Brain pericyte (primary cell): Measurements from ENCODE around the gene MOCOS.

Experiments used
- DNase-seq: peaks from one replicate; pipeline ENCODE4 v3.0.0-alpha.2; 2012; ENCODE audit warnings: low read depth, low spot score

The MOCOS gene

GRCh38 chr18:36303211-36303844 lies 116.0 kb downstream of the MOCOS start:
- DNase-seq = no peak

GRCh38 chr18:36304723-36305122 lies 117.4 kb downstream of the MOCOS start:
- no peak for DNase-seq

- no peak for DNase-seq
Measured at GRCh38 chr18:36305375-36305774, 118.1 kb downstream of the MOCOS start.

DNA sequence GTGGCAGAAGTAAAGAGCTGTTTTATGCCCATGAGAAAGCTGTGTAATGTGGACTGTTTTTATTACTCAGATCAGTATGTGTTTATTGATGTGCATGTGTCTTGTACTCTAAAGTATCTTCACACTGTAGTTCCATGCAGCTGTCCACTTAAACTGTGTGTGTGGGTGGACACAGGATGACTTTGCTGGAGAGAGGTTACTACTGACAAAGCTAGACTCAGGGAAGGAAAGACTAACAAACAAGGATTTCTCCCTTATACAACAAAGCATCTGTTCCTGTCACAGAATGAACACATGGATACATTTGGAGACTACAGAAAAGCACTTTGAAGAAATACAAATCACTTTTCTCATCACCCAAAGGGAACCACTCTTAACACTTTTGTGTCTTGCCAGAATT lies 120.2 kb downstream of the MOCOS start:
- DNase-seq = no peak

- DNase-seq = no peak
Measured at GRCh38 chr18:36308711-36309435, 121.6 kb downstream of the MOCOS start.

GRCh38 chr18:36309436-36310391 lies 122.4 kb downstream of the MOCOS start:
- DNase-seq = no peak

GRCh38 chr18:36311026-36311570 lies 123.8 kb downstream of the MOCOS start:
- DNase-seq = no peak

DNA sequence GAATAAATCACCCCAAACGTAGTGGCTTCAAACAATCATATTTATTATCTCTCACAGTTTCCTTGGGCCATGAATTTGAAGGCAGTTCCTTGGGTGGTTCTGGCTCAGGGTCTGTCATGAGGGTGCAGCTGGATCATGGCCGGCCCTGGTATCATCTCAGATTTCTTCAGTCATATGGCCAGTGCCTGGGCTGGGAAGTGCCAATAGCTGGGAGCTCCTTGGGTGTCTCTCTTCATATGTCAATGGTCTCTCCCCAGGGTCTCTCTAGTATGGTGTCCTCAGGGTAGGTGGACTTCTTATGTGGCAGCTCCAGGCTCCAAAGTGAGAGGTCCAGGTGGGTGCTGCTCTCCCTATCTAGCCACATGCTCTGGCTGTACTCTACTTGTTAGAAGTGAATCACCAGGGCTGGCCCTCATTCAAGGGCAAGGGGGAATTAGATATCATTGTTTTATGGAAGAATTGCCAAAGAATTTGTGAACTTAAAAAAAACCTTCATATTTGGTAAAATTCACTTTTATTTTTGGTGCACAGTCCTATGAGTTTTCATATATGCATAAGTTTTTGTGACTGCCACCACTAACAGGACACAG lies 125.6 kb downstream of the MOCOS start:
- DNase-seq = no peak

- no peak for DNase-seq
Measured at GRCh38 chr18:36314098-36314497, 126.8 kb downstream of the MOCOS start.

GRCh38 chr18:36314754-36315153 lies 127.5 kb downstream of the MOCOS start:
- DNase-seq = no peak

GRCh38 chr18:36315736-36316135 lies 128.4 kb downstream of the MOCOS start:
- DNase-seq = no peak

DNA sequence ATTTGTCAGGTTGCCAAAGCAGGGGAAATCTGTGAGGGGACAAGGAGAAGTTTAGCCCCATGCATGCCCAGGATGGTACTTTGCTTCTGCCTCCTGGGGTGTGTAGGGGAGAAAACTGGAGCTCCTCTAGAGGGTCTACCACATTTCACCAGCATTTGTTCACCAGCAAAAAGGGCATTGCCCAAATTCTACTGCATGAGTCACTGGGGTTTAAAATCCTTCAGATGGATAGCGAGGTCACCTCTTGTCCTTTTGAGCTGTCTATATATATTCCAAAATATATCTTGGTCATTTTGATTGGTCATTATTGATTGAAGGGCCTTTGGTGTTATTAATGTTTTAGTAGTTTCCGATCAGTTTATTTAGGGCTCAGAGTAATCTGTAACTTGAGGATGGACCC lies 128.9 kb downstream of the MOCOS start:
- no peak for DNase-seq
